HFFc6 (cell line): ENCODE results near the gene ADAMTS9. TPM values are rescaled to one million over a fixed set of nuclear protein-coding genes. Genes with fewer than 3 reads are reported as not detected.

Experiments
- DNase-seq: peaks from one replicate; pipeline ENCODE4 v3.0.0-alpha.2; 2018
- H3K27ac Mint-ChIP-seq: 2 replicates; pipeline ENCODE4 v1.8.0; 2020; ENCODE audit warnings: mild to moderate bottlenecking, mixed read lengths
- H3K27me3 Mint-ChIP-seq: 2 replicates; pipeline ENCODE4 v1.8.0; 2021; ENCODE audit warnings: mild to moderate bottlenecking, moderate library complexity, mixed read lengths; ENCODE audit not compliant: insufficient read depth
- H3K36me3 Mint-ChIP-seq: 2 replicates; pipeline ENCODE4 v1.8.0; 2021; ENCODE audit warnings: low read depth, mixed read lengths
- H3K4me1 Mint-ChIP-seq: 2 replicates; pipeline ENCODE4 v1.8.0; 2020; ENCODE audit warnings: low read depth, mixed read lengths
- H3K4me3 Mint-ChIP-seq: 2 replicates; pipeline ENCODE4 v1.8.0; 2020; ENCODE audit warnings: mild to moderate bottlenecking, moderate library complexity, mixed read lengths
- H3K9me3 Mint-ChIP-seq: 2 replicates; pipeline ENCODE4 v1.8.0; 2020; ENCODE audit warnings: mild to moderate bottlenecking, mixed read lengths
- total RNA-seq, 6 experiments: library from RNA; stranded (reverse); fragmentation: NEBNext Ultra II Directional; extraction: Animal tissue kit (Norgen Biotek cat#: 25700); gene quantifications; 2 replicates in 1 of 6; 3 replicates in 5 of 6; pipeline ENCODE4 v1.2.3, GENCODE V29; 2021
- TF ChIP-seq, protein P1 (sequence below): fragments of 200-600 bp; sonication (generic); IDR thresholded peaks from 2 replicates; pipeline ENCODE4 v1.5.0; 2021; ENCODE audit warnings: antibody characterized with exemption, mild to moderate bottlenecking

The ADAMTS9 gene
- total RNA-seq, 6 experiments from 2014 or later: 0.07 to 0.14 (median 0.12) TPM; not detected in 1

GRCh38 chr3:64619216-64619615 is 68.6 kb downstream of the ADAMTS9 start:
- DNase-seq: no peak
- Mint-ChIP-seq H3K4me3 (no peak overlapping the region), H3K9me3 (no peaks in the 10 kb centered on the region), H3K27me3 (peaks cover 3% of the 10 kb centered on the region), H3K27ac (no peak overlapping the region), H3K4me1 (no peaks in the 10 kb centered on the region), H3K36me3 (no peaks in the 10 kb centered on the region)
- TF ChIP-seq, protein P1, sequence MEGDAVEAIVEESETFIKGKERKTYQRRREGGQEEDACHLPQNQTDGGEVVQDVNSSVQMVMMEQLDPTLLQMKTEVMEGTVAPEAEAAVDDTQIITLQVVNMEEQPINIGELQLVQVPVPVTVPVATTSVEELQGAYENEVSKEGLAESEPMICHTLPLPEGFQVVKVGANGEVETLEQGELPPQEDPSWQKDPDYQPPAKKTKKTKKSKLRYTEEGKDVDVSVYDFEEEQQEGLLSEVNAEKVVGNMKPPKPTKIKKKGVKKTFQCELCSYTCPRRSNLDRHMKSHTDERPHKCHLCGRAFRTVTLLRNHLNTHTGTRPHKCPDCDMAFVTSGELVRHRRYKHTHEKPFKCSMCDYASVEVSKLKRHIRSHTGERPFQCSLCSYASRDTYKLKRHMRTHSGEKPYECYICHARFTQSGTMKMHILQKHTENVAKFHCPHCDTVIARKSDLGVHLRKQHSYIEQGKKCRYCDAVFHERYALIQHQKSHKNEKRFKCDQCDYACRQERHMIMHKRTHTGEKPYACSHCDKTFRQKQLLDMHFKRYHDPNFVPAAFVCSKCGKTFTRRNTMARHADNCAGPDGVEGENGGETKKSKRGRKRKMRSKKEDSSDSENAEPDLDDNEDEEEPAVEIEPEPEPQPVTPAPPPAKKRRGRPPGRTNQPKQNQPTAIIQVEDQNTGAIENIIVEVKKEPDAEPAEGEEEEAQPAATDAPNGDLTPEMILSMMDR: no peak

DNA sequence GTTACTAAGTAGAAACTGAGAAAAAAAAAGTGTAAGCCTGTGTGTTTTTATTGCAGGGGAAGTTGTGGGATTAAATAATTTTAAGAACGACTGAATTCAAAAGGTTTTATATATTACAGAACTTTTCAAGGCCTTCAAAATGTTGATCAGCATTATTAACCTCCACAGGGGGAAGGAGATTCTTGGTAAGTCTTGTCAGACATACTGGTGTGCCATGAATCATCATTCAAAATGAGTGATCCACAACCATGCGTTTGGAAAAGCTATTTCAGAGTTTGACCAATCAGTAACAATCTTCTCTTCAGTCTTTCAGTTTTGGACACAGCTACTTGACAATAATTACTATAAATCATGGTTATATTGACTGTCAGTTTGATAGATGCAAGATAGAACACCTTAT is 70.2 kb downstream of the ADAMTS9 start:
- Mint-ChIP-seq H3K9me3 (no peaks in the 10 kb centered on the region), H3K36me3 (no peaks in the 10 kb centered on the region), H3K4me1 (no peaks in the 10 kb centered on the region), H3K27ac (no peak overlapping the region), H3K4me3 (no peak overlapping the region), H3K27me3 (peaks cover 3% of the 10 kb centered on the region)
- TF ChIP-seq, protein P1: no peak
- DNase-seq: no peak

GRCh38 chr3:64616953-64617352 is 70.8 kb downstream of the ADAMTS9 start:
- no peak overlapping the region for H3K27ac Mint-ChIP-seq
- TF ChIP-seq, protein P1: no peak
- no peaks in the 10 kb centered on the region for H3K36me3 Mint-ChIP-seq
- H3K27me3 Mint-ChIP-seq: peaks cover 3% of the 10 kb centered on the region
- no peaks in the 10 kb centered on the region for H3K9me3 Mint-ChIP-seq
- DNase-seq: no peak
- no peaks in the 10 kb centered on the region for H3K4me1 Mint-ChIP-seq
- H3K4me3 Mint-ChIP-seq: no peak overlapping the region

GRCh38 chr3:64612916-64613526 is 74.8 kb downstream of the ADAMTS9 start:
- peaks cover 3% of the 10 kb centered on the region for H3K27me3 Mint-ChIP-seq
- H3K4me3 Mint-ChIP-seq: no peak overlapping the region
- no peak for DNase-seq
- H3K36me3 Mint-ChIP-seq: no peaks in the 10 kb centered on the region
- H3K4me1 Mint-ChIP-seq: no peaks in the 10 kb centered on the region
- no peaks in the 10 kb centered on the region for H3K9me3 Mint-ChIP-seq
- TF ChIP-seq, protein P1: no peak
- no peak overlapping the region for H3K27ac Mint-ChIP-seq

DNA sequence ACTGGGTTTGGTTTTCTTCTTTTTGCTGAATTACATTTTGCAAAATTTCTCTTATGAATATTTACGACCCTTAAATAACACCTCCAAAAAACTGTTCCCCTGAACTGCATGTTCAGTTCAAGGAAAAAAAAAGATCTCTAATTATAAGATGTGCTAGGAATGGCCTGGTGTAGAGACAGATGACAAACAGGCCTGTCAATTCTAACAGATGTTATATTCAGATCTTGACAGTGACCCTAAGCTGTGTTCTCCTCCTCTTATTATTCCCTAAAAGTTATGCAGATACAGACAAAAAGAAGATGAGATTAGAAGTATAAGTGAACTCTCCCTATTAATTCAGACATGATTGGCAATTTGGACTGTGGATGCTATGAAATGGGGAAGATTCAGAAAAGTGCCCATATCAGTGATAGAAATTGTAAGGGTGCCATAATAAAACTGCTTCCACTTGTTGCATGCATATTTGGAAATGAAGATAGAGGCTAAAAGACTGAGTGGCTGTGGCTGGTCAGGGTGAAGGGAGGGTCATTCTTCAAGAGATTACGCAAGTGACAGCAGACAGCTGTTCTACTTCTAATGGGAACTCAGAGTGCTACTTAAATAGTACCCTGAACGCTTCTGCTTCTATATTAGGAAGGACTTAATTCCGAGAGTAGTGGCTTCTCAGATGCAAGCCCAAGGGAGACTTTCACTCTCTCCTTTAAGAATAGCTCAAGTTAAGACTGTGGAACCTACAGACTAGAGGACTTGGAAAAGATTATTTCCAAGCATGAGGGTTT is 75.5 kb downstream of the ADAMTS9 start:
- peaks cover 3% of the 10 kb centered on the region for H3K27me3 Mint-ChIP-seq
- no peak overlapping the region for H3K4me3 Mint-ChIP-seq
- H3K27ac Mint-ChIP-seq: no peak overlapping the region
- TF ChIP-seq, protein P1: no peak
- H3K4me1 Mint-ChIP-seq: no peaks in the 10 kb centered on the region
- DNase-seq: no peak
- no peaks in the 10 kb centered on the region for H3K9me3 Mint-ChIP-seq
- H3K36me3 Mint-ChIP-seq: no peaks in the 10 kb centered on the region
